Activated T-helper 17 cell treated with anti-CD3 and anti-CD28 coated beads, Interleukin-2, amount 50 U/mL, for 72 hours (primary cell): ENCODE measurements around the gene SEM1. TPM values are rescaled to one million over a fixed set of nuclear protein-coding genes. Genes with fewer than 3 reads are reported as not detected.
"Not testable (repeated sequence)": the region's sequence is repeated elsewhere in the genome, so short reads cannot be mapped to it uniquely, and the experiment has no call there.

Experiments used
- ATAC-seq: fragments of 150-1000 bp; cut with Tn5 transposase; replicated peaks from 2 replicates; pipeline ENCODE4 v1.10.0; 2021; ENCODE audit warnings: mild to moderate bottlenecking, moderate library complexity
- H3K27ac Mint-ChIP-seq: one replicate; pipeline ENCODE4 v1.8.0; 2022; ENCODE audit warnings: mixed read lengths
- H3K27me3 Mint-ChIP-seq: one replicate; pipeline ENCODE4 v1.8.0; 2022; ENCODE audit warnings: mixed read lengths
- H3K36me3 Mint-ChIP-seq: one replicate; pipeline ENCODE4 v1.8.0; 2022; ENCODE audit warnings: low read depth, mild to moderate bottlenecking, mixed read lengths
- H3K4me1 Mint-ChIP-seq: one replicate; pipeline ENCODE4 v1.8.0; 2022; ENCODE audit warnings: mixed read lengths
- H3K4me3 Mint-ChIP-seq: one replicate; pipeline ENCODE4 v1.8.0; 2022; ENCODE audit warnings: mild to moderate bottlenecking, mixed read lengths
- H3K9me3 Mint-ChIP-seq: one replicate; pipeline ENCODE4 v1.8.0; 2022; ENCODE audit warnings: mixed read lengths
- total RNA-seq, 2 donors: library from RNA; stranded (reverse); gene quantifications; one replicate each; pipeline ENCODE4 v1.2.3, GENCODE V29; 2022

The SEM1 gene
- total RNA-seq, 2 donors from 2014 or later = 23.5 to 28.2 TPM

- peaks cover 14% of the 10 kb centered on the region for H3K36me3 Mint-ChIP-seq
- peak; percentile 21 for ATAC-seq
- peak overlapping the region; percentile 8 for H3K27ac Mint-ChIP-seq
- H3K27me3 Mint-ChIP-seq = no peaks in the 10 kb centered on the region
- H3K9me3 Mint-ChIP-seq = no peaks in the 10 kb centered on the region
- H3K4me3 Mint-ChIP-seq = no peak overlapping the region
- peaks cover 11% of the 10 kb centered on the region for H3K4me1 Mint-ChIP-seq
Measured at GRCh38 chr7:96663457-96663856, 46.2 kb downstream of the SEM1 start.

GRCh38 chr7:96662151-96662550 is 47.5 kb downstream of the SEM1 start:
- ATAC-seq, H3K27me3 Mint-ChIP-seq, H3K27ac Mint-ChIP-seq, H3K4me3 Mint-ChIP-seq, H3K36me3 Mint-ChIP-seq, H3K9me3 Mint-ChIP-seq: not testable (repeated sequence)
- peaks cover 11% of the 10 kb centered on the region for H3K4me1 Mint-ChIP-seq

- no peak for ATAC-seq
- Mint-ChIP-seq H3K4me1 (peaks cover 1% of the 10 kb centered on the region), H3K36me3 (peaks cover 2% of the 10 kb centered on the region), H3K27me3 (no peaks in the 10 kb centered on the region), H3K27ac (no peak overlapping the region), H3K4me3 (no peak overlapping the region), H3K9me3 (peaks cover 4% of the 10 kb centered on the region)
Measured at GRCh38 chr7:96658022-96658412, 51.6 kb downstream of the SEM1 start.

- ATAC-seq = no peak
- Mint-ChIP-seq H3K9me3 (peaks cover 5% of the 10 kb centered on the region), H3K27ac (no peak overlapping the region), H3K27me3 (no peaks in the 10 kb centered on the region), H3K4me3 (no peak overlapping the region), H3K36me3 (no peaks in the 10 kb centered on the region), H3K4me1 (no peaks in the 10 kb centered on the region)
Measured at GRCh38 chr7:96657347-96658021, 52.2 kb downstream of the SEM1 start.

GRCh38 chr7:96655956-96656355 is 53.7 kb downstream of the SEM1 start:
- H3K27me3 Mint-ChIP-seq = no peaks in the 10 kb centered on the region
- H3K4me3 Mint-ChIP-seq = no peak overlapping the region
- peaks cover 5% of the 10 kb centered on the region for H3K9me3 Mint-ChIP-seq
- ATAC-seq = no peak
- H3K36me3 Mint-ChIP-seq = no peaks in the 10 kb centered on the region
- no peaks in the 10 kb centered on the region for H3K4me1 Mint-ChIP-seq
- no peak overlapping the region for H3K27ac Mint-ChIP-seq

GRCh38 chr7:96654630-96655188 is 54.9 kb downstream of the SEM1 start:
- Mint-ChIP-seq H3K27me3 (no peaks in the 10 kb centered on the region), H3K4me1 (no peaks in the 10 kb centered on the region), H3K36me3 (no peaks in the 10 kb centered on the region), H3K4me3 (no peak overlapping the region), H3K27ac (no peak overlapping the region), H3K9me3 (peaks cover 5% of the 10 kb centered on the region)
- no peak for ATAC-seq

- no peak overlapping the region for H3K4me3 Mint-ChIP-seq
- no peaks in the 10 kb centered on the region for H3K4me1 Mint-ChIP-seq
- ATAC-seq = no peak
- H3K9me3 Mint-ChIP-seq = peaks cover 5% of the 10 kb centered on the region
- no peak overlapping the region for H3K27ac Mint-ChIP-seq
- no peaks in the 10 kb centered on the region for H3K27me3 Mint-ChIP-seq
- H3K36me3 Mint-ChIP-seq = no peaks in the 10 kb centered on the region
Measured at GRCh38 chr7:96649981-96650380, 59.7 kb downstream of the SEM1 start.

- Mint-ChIP-seq H3K4me1 (no peaks in the 10 kb centered on the region), H3K9me3 (peaks cover 5% of the 10 kb centered on the region), H3K4me3 (no peak overlapping the region), H3K27me3 (no peaks in the 10 kb centered on the region), H3K36me3 (no peaks in the 10 kb centered on the region), H3K27ac (no peak overlapping the region)
- no peak for ATAC-seq
Measured at GRCh38 chr7:96648784-96649183, 60.9 kb downstream of the SEM1 start.

- H3K4me1 Mint-ChIP-seq = no peaks in the 10 kb centered on the region
- no peak overlapping the region for H3K4me3 Mint-ChIP-seq
- ATAC-seq = no peak
- H3K36me3 Mint-ChIP-seq = no peaks in the 10 kb centered on the region
- no peaks in the 10 kb centered on the region for H3K27me3 Mint-ChIP-seq
- H3K9me3 Mint-ChIP-seq = no peaks in the 10 kb centered on the region
- no peak overlapping the region for H3K27ac Mint-ChIP-seq
Measured at GRCh38 chr7:96647733-96648132, 61.9 kb downstream of the SEM1 start.

GRCh38 chr7:96645084-96645483 is 64.6 kb downstream of the SEM1 start:
- Mint-ChIP-seq H3K27me3 (no peaks in the 10 kb centered on the region), H3K9me3 (no peaks in the 10 kb centered on the region), H3K27ac (no peak overlapping the region), H3K4me1 (no peaks in the 10 kb centered on the region), H3K4me3 (no peak overlapping the region), H3K36me3 (no peaks in the 10 kb centered on the region)
- no peak for ATAC-seq

- not testable (repeated sequence) for H3K27ac Mint-ChIP-seq, H3K36me3 Mint-ChIP-seq, H3K4me3 Mint-ChIP-seq, ATAC-seq, H3K27me3 Mint-ChIP-seq, H3K9me3 Mint-ChIP-seq, H3K4me1 Mint-ChIP-seq
Measured at GRCh38 chr7:96643436-96643835, 66.2 kb downstream of the SEM1 start.

GRCh38 chr7:96640054-96640453 is 69.6 kb downstream of the SEM1 start:
- no peaks in the 10 kb centered on the region for H3K27me3 Mint-ChIP-seq
- no peak for ATAC-seq
- H3K36me3 Mint-ChIP-seq = no peaks in the 10 kb centered on the region
- H3K27ac Mint-ChIP-seq = no peak overlapping the region
- H3K4me3 Mint-ChIP-seq = no peak overlapping the region
- no peaks in the 10 kb centered on the region for H3K9me3 Mint-ChIP-seq
- no peaks in the 10 kb centered on the region for H3K4me1 Mint-ChIP-seq
